B cell (primary cell): ENCODE data around the gene SLC24A3.

ENCODE experiments used
- CTCF ChIP-seq: fragments of 200-600 bp; IDR thresholded peaks from one replicate; pipeline ENCODE4 v1.8.0; 2022; ENCODE audit warnings: antibody characterized with exemption, mild to moderate bottlenecking
- EZH2 ChIP-seq: IDR thresholded peaks from 2 replicates; pipeline ENCODE4 v1.6.1; 2012; ENCODE audit warnings: borderline replicate concordance, low read depth, mild to moderate bottlenecking, moderate library complexity, low read length; ENCODE audit not compliant: insufficient read depth, poor library complexity, severe bottlenecking

- TF ChIP-seq CTCF (no peak), EZH2 (no peak)
Observed at GRCh38 chr20:19298652-19299051, 86.2 kb downstream of the SLC24A3 start.
